AG04449 (cell line): ENCODE measurements around the gene C9.

Experiments used
- CTCF ChIA-PET: fragments of 350-600 bp; formaldehyde crosslinking; extraction: SDS; loops from one replicate; lab custom pipeline; 2021; ENCODE audit warnings: antibody characterized with exemption; lab: Yijun Ruan, JAX
- POLR2A ChIA-PET: fragments of 400-600, 350-600 bp; formaldehyde crosslinking; extraction: SDS; loops from one replicate; lab custom pipeline; 2020; ENCODE audit warnings: antibody characterized with exemption, inconsistent platforms; lab: Yijun Ruan, JAX
- DNase-seq: peaks from one replicate; pipeline ENCODE4 v3.0.0-alpha.2; 2010; ENCODE audit warnings: low read depth, low spot score
- H3K4me3 ChIP-seq: 2 replicates; pipeline ENCODE4 v1.5.1; 2011; ENCODE audit warnings: low read depth, mild to moderate bottlenecking, control low read depth, low read length
- TF ChIP-seq, protein P1 (sequence below): IDR thresholded peaks from one replicate; pipeline ENCODE4 v1.5.1; 2011; ENCODE audit warnings: mild to moderate bottlenecking, moderate library complexity, low read length, control low read depth, inconsistent platforms; ENCODE audit not compliant: insufficient read depth; ENCODE audit errors: missing control alignments

C9 gene

DNA sequence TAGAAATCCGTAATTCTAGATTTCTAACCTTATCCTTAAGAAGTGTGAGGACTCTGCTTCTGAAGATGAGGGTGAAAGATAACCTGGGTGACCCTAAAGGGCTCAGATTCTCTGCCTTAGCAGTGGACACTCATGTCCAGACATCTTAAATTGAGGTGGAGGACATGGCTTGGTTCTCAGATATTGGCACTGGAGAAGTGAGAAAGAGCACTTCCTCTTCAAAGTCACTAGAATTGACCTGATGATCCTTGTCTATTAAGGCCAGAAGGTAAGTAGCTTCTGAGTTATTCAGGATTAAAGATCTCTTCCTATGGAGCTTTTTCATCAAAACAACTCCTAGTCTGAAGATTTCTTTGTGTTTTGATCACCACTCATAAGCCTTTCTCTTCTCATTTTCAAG lies 54.8 kb downstream of the C9 start:
- DNase-seq = no peak
- TF ChIP-seq, protein P1, sequence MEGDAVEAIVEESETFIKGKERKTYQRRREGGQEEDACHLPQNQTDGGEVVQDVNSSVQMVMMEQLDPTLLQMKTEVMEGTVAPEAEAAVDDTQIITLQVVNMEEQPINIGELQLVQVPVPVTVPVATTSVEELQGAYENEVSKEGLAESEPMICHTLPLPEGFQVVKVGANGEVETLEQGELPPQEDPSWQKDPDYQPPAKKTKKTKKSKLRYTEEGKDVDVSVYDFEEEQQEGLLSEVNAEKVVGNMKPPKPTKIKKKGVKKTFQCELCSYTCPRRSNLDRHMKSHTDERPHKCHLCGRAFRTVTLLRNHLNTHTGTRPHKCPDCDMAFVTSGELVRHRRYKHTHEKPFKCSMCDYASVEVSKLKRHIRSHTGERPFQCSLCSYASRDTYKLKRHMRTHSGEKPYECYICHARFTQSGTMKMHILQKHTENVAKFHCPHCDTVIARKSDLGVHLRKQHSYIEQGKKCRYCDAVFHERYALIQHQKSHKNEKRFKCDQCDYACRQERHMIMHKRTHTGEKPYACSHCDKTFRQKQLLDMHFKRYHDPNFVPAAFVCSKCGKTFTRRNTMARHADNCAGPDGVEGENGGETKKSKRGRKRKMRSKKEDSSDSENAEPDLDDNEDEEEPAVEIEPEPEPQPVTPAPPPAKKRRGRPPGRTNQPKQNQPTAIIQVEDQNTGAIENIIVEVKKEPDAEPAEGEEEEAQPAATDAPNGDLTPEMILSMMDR = no peak
- H3K4me3 ChIP-seq = no peak overlapping the region
- ChIA-PET POLR2A (no interaction called here), CTCF (no interaction called here)

DNA sequence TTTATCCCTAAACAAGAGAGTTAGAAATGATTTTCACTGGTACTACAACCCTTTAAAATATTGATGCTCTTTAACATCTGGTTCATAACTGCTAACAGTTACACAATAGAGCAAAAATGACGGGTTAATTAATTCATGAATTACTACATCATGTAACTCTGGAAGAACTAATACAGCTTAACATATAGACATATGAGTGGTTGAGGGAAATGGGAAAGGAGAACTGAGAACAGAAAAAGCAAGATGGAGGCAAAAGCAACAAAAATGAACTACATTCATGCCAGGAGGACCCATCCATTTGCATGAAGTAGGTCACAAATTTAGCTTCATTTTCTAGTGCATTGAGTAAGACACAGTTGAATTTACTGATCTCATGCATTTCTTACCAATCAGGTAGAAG lies 61.8 kb downstream of the C9 start:
- TF ChIP-seq, protein P1 = no peak
- no peak for DNase-seq
- no peak overlapping the region for H3K4me3 ChIP-seq
- ChIA-PET POLR2A (no interaction called here), CTCF (interaction anchor here (1.3 to 3.1 kb wide), 2 partner anchors 19 to 270 kb away, joined by 3 to 18 read pairs; no protein-coding TSS in a partner anchor)

DNA sequence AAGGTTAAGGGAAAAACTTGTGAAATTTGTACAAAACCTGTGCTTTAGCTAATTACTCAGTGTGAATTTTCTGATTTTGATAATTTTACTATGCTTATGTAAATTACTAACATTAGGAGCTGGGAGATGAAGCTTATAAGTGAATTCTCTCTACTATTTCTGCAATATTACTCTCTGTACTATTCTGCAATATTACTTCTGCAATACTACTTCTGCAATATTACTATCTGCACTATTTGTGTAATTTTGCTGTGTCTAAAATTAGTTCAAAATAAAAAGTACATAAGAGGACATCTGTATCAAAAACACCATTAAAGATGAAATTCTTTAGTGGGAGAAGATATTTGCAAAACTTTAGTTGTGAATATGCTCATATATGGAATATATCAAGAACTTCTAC lies 62.9 kb downstream of the C9 start:
- H3K4me3 ChIP-seq = no peak overlapping the region
- ChIA-PET CTCF (interaction anchor here (1.3 to 3.1 kb wide), 2 partner anchors 18 to 271 kb away, joined by 3 to 18 read pairs; no protein-coding TSS in a partner anchor), POLR2A (no interaction called here)
- TF ChIP-seq, protein P1 = no peak
- no peak for DNase-seq

DNA sequence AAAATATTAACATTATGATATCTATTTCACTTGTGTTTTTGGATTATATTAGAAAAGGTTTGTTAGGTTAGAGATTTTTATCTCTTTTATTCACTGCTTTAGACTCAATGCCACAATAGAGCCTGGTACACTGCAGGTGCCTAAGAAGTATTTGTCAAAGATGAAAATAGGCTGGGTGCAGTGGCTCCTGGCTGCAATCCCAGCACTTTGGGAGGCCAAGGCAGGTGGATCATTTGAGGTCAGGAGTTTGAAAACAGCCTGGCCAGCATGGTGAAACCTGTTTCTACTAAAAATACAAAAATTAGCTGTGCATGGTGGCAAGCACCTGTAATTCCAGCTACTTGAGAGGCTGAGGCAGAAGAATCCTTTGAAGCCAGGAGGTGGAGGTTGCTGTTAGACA lies 64.3 kb downstream of the C9 start:
- no peak for DNase-seq
- TF ChIP-seq, protein P1 = no peak
- CTCF ChIA-PET = no interaction called here

DNA sequence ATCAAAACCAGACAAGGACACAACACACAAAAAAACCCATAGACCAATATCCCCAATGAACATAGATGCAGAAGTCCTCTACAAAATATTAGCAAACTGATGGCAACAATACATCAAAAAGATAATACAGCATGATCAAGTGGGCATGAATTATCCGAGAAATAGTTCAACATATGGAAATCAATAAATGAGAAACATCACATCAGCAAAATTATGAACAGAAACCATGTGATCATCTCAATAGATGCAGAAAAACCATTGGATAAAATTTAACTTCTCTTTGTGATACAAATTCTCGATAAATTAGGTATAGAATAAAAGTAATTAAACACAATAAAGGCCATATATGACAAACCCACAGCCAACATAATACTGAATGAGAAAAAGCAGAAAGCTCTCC lies 69.6 kb downstream of the C9 start:
- no peak overlapping the region for H3K4me3 ChIP-seq
- TF ChIP-seq, protein P1 = no peak
- no peak for DNase-seq
- CTCF ChIA-PET = interaction anchor here (4.7 kb wide), 1 partner anchor 12 kb away, joined by 25 read pairs; no protein-coding TSS in a partner anchor
- POLR2A ChIA-PET = no interaction called here

More for the DNA sequence above, 64.3 kb downstream of the C9 start:
- POLR2A ChIA-PET = no interaction called here
- no peak overlapping the region for H3K4me3 ChIP-seq

DNA sequence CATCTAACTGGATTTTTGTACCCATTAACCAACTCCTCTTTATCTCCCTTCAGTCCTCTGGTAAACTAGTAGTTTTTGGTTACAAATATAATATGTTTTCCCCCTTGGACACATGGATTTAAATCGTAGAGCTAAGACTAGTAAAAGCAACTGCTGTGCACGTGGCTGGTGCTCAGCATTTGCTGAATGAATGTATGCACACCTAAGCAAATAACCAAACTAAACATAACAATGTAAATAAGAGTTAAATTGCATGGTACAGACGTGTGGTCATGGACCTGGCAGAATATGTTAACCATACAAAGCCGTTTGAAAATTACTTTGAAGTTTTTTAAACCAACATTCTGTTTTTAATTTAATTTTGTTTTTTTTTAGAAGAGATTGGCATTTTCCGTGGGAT lies 79.7 kb downstream of the C9 start:
- DNase-seq = no peak
- ChIA-PET CTCF (interaction anchor here (1.0 to 7.5 kb wide), 8 partner anchors 10 to 292 kb away, joined by 3 to 108 read pairs (median 26); partner anchors contain the start of gene FYB1), POLR2A (no interaction called here)

More for the DNA sequence above, 79.7 kb downstream of the C9 start:
- TF ChIP-seq, protein P1 = no peak
- no peak overlapping the region for H3K4me3 ChIP-seq
